ENCODE data around the gene IDI1.

GRCh38 chr10:1070919-1071318, 22.0 kb upstream of the IDI1 start:
- TF ChIP-seq, protein P1, sequence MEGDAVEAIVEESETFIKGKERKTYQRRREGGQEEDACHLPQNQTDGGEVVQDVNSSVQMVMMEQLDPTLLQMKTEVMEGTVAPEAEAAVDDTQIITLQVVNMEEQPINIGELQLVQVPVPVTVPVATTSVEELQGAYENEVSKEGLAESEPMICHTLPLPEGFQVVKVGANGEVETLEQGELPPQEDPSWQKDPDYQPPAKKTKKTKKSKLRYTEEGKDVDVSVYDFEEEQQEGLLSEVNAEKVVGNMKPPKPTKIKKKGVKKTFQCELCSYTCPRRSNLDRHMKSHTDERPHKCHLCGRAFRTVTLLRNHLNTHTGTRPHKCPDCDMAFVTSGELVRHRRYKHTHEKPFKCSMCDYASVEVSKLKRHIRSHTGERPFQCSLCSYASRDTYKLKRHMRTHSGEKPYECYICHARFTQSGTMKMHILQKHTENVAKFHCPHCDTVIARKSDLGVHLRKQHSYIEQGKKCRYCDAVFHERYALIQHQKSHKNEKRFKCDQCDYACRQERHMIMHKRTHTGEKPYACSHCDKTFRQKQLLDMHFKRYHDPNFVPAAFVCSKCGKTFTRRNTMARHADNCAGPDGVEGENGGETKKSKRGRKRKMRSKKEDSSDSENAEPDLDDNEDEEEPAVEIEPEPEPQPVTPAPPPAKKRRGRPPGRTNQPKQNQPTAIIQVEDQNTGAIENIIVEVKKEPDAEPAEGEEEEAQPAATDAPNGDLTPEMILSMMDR (IDR thresholded peaks at IDR 0.05; ENCODE audit: low read depth, low read length), result no peak
- TF ChIP-seq EZH2phosphoT487 (IDR thresholded peaks at IDR 0.05; ENCODE audit: low read depth), result no peak
